Fibroblast of lung (primary cell): ENCODE measurements around the gene NOMO2. TPM values are rescaled to one million over a fixed set of nuclear protein-coding genes. Genes with fewer than 3 reads are reported as not detected.
"Not testable (repeated sequence)": the region's sequence is repeated elsewhere in the genome, so short reads cannot be mapped to it uniquely, and the experiment has no call there.

Experiments
- DNase-seq, 2 donors: peaks; one replicate each; pipeline versions ENCODE4 v3.0.0 to v3.0.0-alpha.2; 2010; ENCODE audit warnings: low read depth in 2 of 2
- H2AFZ ChIP-seq: 2 replicates; pipeline ENCODE4 v1.5.1; 2012; ENCODE audit warnings: low read length, control low read depth, inconsistent platforms
- H3K27ac ChIP-seq: 2 replicates; pipeline ENCODE4 v1.5.1; 2011; ENCODE audit warnings: low read length, control low read depth; ENCODE audit not compliant: insufficient read depth
- H3K27me3 ChIP-seq: 2 replicates; pipeline ENCODE4 v1.5.1; 2011; ENCODE audit warnings: mild to moderate bottlenecking, low read length; ENCODE audit not compliant: control insufficient read depth, insufficient read depth
- H3K36me3 ChIP-seq: 2 replicates; pipeline ENCODE4 v1.5.1; 2011; ENCODE audit warnings: low read length; ENCODE audit not compliant: control insufficient read depth, insufficient read depth
- H3K4me1 ChIP-seq: 2 replicates; pipeline ENCODE4 v1.5.1; 2011; ENCODE audit warnings: low read length; ENCODE audit not compliant: control insufficient read depth, insufficient read depth; ENCODE audit errors: extremely low read depth
- H3K4me2 ChIP-seq: 2 replicates; pipeline ENCODE4 v1.5.1; 2011; ENCODE audit warnings: low read length, control low read depth; ENCODE audit not compliant: insufficient read depth; ENCODE audit errors: extremely low read depth
- H3K4me3 ChIP-seq, 4 experiments: fragments of 200-600 bp in 1 of 4; sonication (generic) in 1 of 4; replicated peaks in 1 of 4; 2 replicates each; pipeline ENCODE4 v1.5.1; 2011 to 2016; ENCODE audit warnings: low read length in 4 of 4, low read depth in 3 of 4, mild to moderate bottlenecking in 3 of 4, control low read depth in 2 of 4, inconsistent platforms in 1 of 4, mixed read lengths in 1 of 4; ENCODE audit not compliant: insufficient read depth in 1 of 4; ENCODE audit errors: control extremely low read depth in 1 of 4
- H3K79me2 ChIP-seq: 2 replicates; pipeline ENCODE4 v1.5.1; 2012; ENCODE audit warnings: mild to moderate bottlenecking, low read length, inconsistent platforms; ENCODE audit not compliant: control insufficient read depth, insufficient read depth
- H3K9ac ChIP-seq: 2 replicates; pipeline ENCODE4 v1.5.1; 2011; ENCODE audit warnings: mild to moderate bottlenecking, low read length, control low read depth; ENCODE audit not compliant: insufficient read depth
- H3K9me3 ChIP-seq: 2 replicates; pipeline ENCODE4 v1.5.1; 2012; ENCODE audit warnings: low read depth, low read length; ENCODE audit not compliant: control insufficient read depth, insufficient read depth
- H4K20me1 ChIP-seq: 2 replicates; pipeline ENCODE4 v1.5.1; 2011; ENCODE audit warnings: low read length; ENCODE audit not compliant: control insufficient read depth, insufficient read depth; ENCODE audit errors: extremely low read depth
- CTCF ChIP-seq, 2 donors: IDR thresholded peaks in 1 of 2; conservative IDR thresholded peaks in 1 of 2; 1 replicate in 1 of 2; 2 replicates in 1 of 2; pipeline ENCODE4 v1.5.1; 2011 to 2012; ENCODE audit warnings: low read length in 2 of 2, control low read depth in 1 of 2, inconsistent platforms in 1 of 2, low read depth in 1 of 2, mild to moderate bottlenecking in 1 of 2
- EZH2 ChIP-seq: IDR thresholded peaks from 2 replicates; pipeline ENCODE4 v1.5.1; 2012; ENCODE audit warnings: low read length, control low read depth, mild to moderate bottlenecking; ENCODE audit errors: missing control alignments
- polyA plus RNA-seq, 2 donors: library from polyadenylated mRNA; depleted of rRNA in 1 of 2; stranded (reverse) in 1 of 2; unstranded in 1 of 2; fragments of >200 nt; gene quantifications; 2 replicates each; pipeline ENCODE4 v1.2.1, GENCODE V29; 2011 to 2012; ENCODE audit warnings: missing spikeins in 1 of 2
- total RNA-seq: library from RNA; depleted of rRNA; stranded (reverse); fragments of >200 nt; gene quantifications from 2 replicates; pipeline ENCODE4 v1.2.1, GENCODE V29; 2014

Gene NOMO2
- total and polyA plus RNA-seq, 2 donors (not counting 1 experiment from before 2014, with no cell fraction given), result 69.6 to 186 TPM

DNA sequence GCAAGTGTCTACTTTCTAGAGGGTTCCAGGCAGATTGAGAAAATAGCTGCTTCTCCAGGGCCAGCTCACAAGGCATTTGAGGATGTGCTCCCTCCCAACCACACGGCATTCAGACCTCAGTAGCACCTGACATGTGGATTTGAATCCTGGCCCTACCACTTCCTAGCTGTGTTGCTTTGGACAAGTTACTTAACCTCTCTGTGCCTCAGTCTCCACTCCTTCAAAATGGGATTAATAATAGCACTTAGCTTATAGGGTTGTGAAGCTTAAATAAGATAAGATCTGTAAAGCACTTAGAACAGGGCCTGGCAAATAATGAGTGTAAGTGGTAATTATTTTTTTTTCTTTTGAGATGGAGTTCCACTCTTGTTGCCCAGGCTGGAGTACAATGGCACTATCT, 21.0 kb upstream of the NOMO2 start:
- H3K27me3 ChIP-seq, result no peaks in the 10 kb centered on the region
- no peak overlapping the region for H3K27ac ChIP-seq

DNA sequence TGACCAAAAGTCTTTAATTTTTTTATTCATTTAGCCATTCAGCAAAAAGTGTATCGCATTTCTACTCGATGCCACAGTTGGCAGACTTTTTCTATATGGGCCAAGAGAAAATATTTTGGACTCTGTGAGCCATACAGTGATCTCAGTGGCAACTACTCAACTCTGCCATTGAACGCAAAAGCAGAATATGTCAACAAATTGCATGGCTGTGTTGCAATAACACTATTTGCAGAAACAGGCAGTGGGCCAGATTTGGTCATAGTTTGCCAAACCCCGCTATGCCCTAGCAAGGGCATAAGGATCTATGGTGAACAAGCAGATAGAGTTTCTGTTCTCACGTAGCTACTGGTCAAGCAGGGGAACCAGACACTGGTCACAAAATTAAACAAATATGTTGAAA, 18.5 kb upstream of the NOMO2 start:
- peak in 1 of 2 donors; percentile 3 for DNase-seq
- H3K36me3 ChIP-seq, H3K9me3 ChIP-seq, H3K9ac ChIP-seq, H2AFZ ChIP-seq, H3K4me1 ChIP-seq, H4K20me1 ChIP-seq, H3K79me2 ChIP-seq, H3K4me3 ChIP-seq, H3K27me3 ChIP-seq, H3K4me2 ChIP-seq, H3K27ac ChIP-seq: not testable (repeated sequence)

More for the DNA sequence above, 21.0 kb upstream of the NOMO2 start:
- TF ChIP-seq EZH2 (no peak), CTCF (conservative IDR thresholded peaks at IDR 0.05 in 1 of 2, IDR thresholded peaks at IDR 0.05 in 1 of 2; ENCODE audit: low read depth in 1 of 2, low read length in 2 of 2) (no peak)
- H4K20me1 ChIP-seq, result no peaks in the 10 kb centered on the region
- no peak overlapping the region for H3K4me3 ChIP-seq
- H2AFZ ChIP-seq, result no peak overlapping the region
- no peak for DNase-seq
- H3K9ac ChIP-seq, result no peak overlapping the region
- H3K4me1 ChIP-seq, result no peaks in the 10 kb centered on the region
- no peaks in the 10 kb centered on the region for H3K36me3 ChIP-seq
- no peaks in the 10 kb centered on the region for H3K79me2 ChIP-seq
- no peaks in the 10 kb centered on the region for H3K9me3 ChIP-seq
- H3K4me2 ChIP-seq, result no peak overlapping the region

- DNase-seq, H3K9me3 ChIP-seq, H3K4me2 ChIP-seq, H3K27me3 ChIP-seq, H3K79me2 ChIP-seq, H4K20me1 ChIP-seq, H3K27ac ChIP-seq, H3K36me3 ChIP-seq, H2AFZ ChIP-seq, H3K4me1 ChIP-seq, H3K4me3 ChIP-seq, H3K9ac ChIP-seq: not testable (repeated sequence)
Observed at GRCh38 chr16:18579261-18579660, 17.4 kb upstream of the NOMO2 start.

GRCh38 chr16:18577942-18578341, 16.0 kb upstream of the NOMO2 start:
- not testable (repeated sequence) for H3K4me3 ChIP-seq, H3K4me1 ChIP-seq, H3K79me2 ChIP-seq, H3K27me3 ChIP-seq, H3K36me3 ChIP-seq, H3K9ac ChIP-seq, H3K4me2 ChIP-seq, H3K9me3 ChIP-seq, H4K20me1 ChIP-seq, H3K27ac ChIP-seq, H2AFZ ChIP-seq, DNase-seq

- not testable (repeated sequence) for H3K4me3 ChIP-seq, H4K20me1 ChIP-seq, H3K79me2 ChIP-seq, H3K27me3 ChIP-seq, H3K4me2 ChIP-seq, H3K36me3 ChIP-seq, H2AFZ ChIP-seq, H3K9ac ChIP-seq, H3K27ac ChIP-seq, DNase-seq, H3K9me3 ChIP-seq, H3K4me1 ChIP-seq
Observed at GRCh38 chr16:18575945-18576344, 14.0 kb upstream of the NOMO2 start.

- H3K36me3 ChIP-seq, H3K4me3 ChIP-seq, DNase-seq, H3K9ac ChIP-seq, H3K4me1 ChIP-seq, H4K20me1 ChIP-seq, H3K79me2 ChIP-seq, H3K9me3 ChIP-seq, H3K27ac ChIP-seq, H2AFZ ChIP-seq, H3K27me3 ChIP-seq, H3K4me2 ChIP-seq: not testable (repeated sequence)
Observed at GRCh38 chr16:18575298-18575917, 13.5 kb upstream of the NOMO2 start.
